Right ventricle myocardium superior (tissue), 1 donor: ENCODE results near the gene STK32B. TPM values are rescaled to one million over a fixed set of nuclear protein-coding genes. Genes with fewer than 3 reads are reported as not detected.
"Not testable (repeated sequence)": the region's sequence is repeated elsewhere in the genome, so short reads cannot be mapped to it uniquely, and the experiment has no call there.

Source experiments
- ATAC-seq: fragments of 200-7000 bp; cut with Tn5 transposase; one replicate; pipeline ENCODE4 v1.9.1; 2020; ENCODE audit warnings: mild to moderate bottlenecking; ENCODE audit not compliant: poor library complexity
- DNase-seq: peaks from one replicate; pipeline ENCODE4 v3.0.0-alpha.2; 2020
- intact Hi-C: fragments of 100-400 bp; cut with DNase I; formaldehyde crosslinking; loops from one replicate; pipeline ENCODE4 v1.11.2; 2022
- total RNA-seq: library from RNA; stranded (reverse); fragmentation: NEBNext Ultra II Directional; extraction: Animal tissue kit (Norgen Biotek cat#: 25700); gene quantifications from one replicate; pipeline ENCODE4 v1.2.1, GENCODE V29; 2021
- donor health status: DM: no; HTN: yes; CAD: no; lungs with severe emphysema.

STK32B gene
- total RNA-seq, 1 donor from 2014 or later, result 1.0 TPM

- ATAC-seq, result no peak
- no peak for DNase-seq
- intact Hi-C loops, result no loop called here
Measured at GRCh38 chr4:5424901-5425300, 373.6 kb downstream of the STK32B start.

GRCh38 chr4:5429747-5430146 is 378.5 kb downstream of the STK32B start:
- DNase-seq (no peak), ATAC-seq (no peak)
- intact Hi-C loops, result no loop called here

GRCh38 chr4:5433196-5433595 is 381.9 kb downstream of the STK32B start:
- intact Hi-C loops, result no loop called here
- ATAC-seq, result no peak
- DNase-seq, result no peak

- no peak for ATAC-seq
- DNase-seq, result no peak
- intact Hi-C loops, result no loop called here
Measured at GRCh38 chr4:5435201-5435600, 383.9 kb downstream of the STK32B start.

GRCh38 chr4:5435823-5436222 is 384.5 kb downstream of the STK32B start:
- DNase-seq (no peak), ATAC-seq (no peak)
- intact Hi-C loops, result no loop called here

- ATAC-seq, DNase-seq, intact Hi-C loops: not testable (repeated sequence)
Measured at GRCh38 chr4:5443976-5444802, 392.9 kb downstream of the STK32B start.

- DNase-seq, result no peak
- intact Hi-C loops, result no loop called here
- no peak for ATAC-seq
Measured at GRCh38 chr4:5444918-5445517, 393.7 kb downstream of the STK32B start.

- intact Hi-C loops, result no loop called here
- no peak for ATAC-seq
- DNase-seq, result no peak
Measured at GRCh38 chr4:5446595-5447226, 395.4 kb downstream of the STK32B start.

- DNase-seq (no peak), ATAC-seq (no peak)
- intact Hi-C loops, result no loop called here
Measured at GRCh38 chr4:5447755-5448154, 396.5 kb downstream of the STK32B start.

- intact Hi-C loops, result no loop called here
- ATAC-seq, result no peak
- no peak for DNase-seq
Measured at GRCh38 chr4:5448221-5448620, 396.9 kb downstream of the STK32B start.

- ATAC-seq, result no peak
- intact Hi-C loops, result no loop called here
- no peak for DNase-seq
Measured at GRCh38 chr4:5451243-5451642, 400.0 kb downstream of the STK32B start.

- no peak for DNase-seq
Measured at GRCh38 chr4:5452156-5452555, 400.9 kb downstream of the STK32B start.

GRCh38 chr4:5455003-5455585 is 403.8 kb downstream of the STK32B start:
- intact Hi-C loops, result no loop called here
- DNase-seq, result no peak

More at GRCh38 chr4:5452156-5452555, 400.9 kb downstream of the STK32B start:
- ATAC-seq, result no peak
- intact Hi-C loops, result no loop called here

GRCh38 chr4:5456296-5456845 is 405.1 kb downstream of the STK32B start:
- DNase-seq (no peak), ATAC-seq (no peak)
- intact Hi-C loops, result no loop called here

More at GRCh38 chr4:5455003-5455585, 403.8 kb downstream of the STK32B start:
- no peak for ATAC-seq

- intact Hi-C loops, result no loop called here
- DNase-seq, result no peak
- no peak for ATAC-seq
Measured at GRCh38 chr4:5458676-5459075, 407.4 kb downstream of the STK32B start.

- DNase-seq (no peak), ATAC-seq (no peak)
- intact Hi-C loops, result no loop called here
Measured at GRCh38 chr4:5459236-5459635, 408.0 kb downstream of the STK32B start.

- intact Hi-C loops, result no loop called here
- ATAC-seq (peak; percentile 52), DNase-seq (no peak)
Measured at GRCh38 chr4:5460106-5460801, 409.0 kb downstream of the STK32B start.

- DNase-seq, result no peak
- intact Hi-C loops, result no loop called here
Measured at GRCh38 chr4:5461477-5461876, 410.2 kb downstream of the STK32B start.

More at GRCh38 chr4:5461477-5461876, 410.2 kb downstream of the STK32B start:
- no peak for ATAC-seq
